ENCODE data around the gene PTPRF. TPM values are rescaled to one million over a fixed set of nuclear protein-coding genes. Genes with fewer than 3 reads are reported as not detected.
"Not testable (repeated sequence)": the region's sequence is repeated elsewhere in the genome, so short reads cannot be mapped to it uniquely, and the experiment has no call there.

Gene PTPRF
- polyA plus RNA-seq, 1 donor from 2014 or later = not detected

DNA sequence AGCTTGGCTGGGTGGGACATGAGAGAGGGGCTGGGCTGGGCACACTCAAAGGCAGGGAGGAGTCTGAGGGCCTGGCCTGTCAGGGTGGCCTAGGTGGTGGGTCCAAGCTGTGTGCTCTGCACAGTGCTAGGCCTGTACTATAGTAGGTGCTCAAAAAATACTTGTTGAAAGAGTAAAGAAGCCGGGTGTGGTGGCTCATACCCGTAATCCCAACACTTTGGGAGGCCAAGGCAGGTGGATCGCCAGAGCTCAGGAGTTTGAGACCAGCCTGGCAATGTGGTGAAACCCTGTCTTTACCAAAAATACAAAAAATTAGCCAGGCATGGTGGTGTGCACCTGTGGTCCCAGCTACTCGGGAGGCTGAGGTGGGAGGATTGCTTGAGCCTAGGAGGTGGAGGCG, 18.7 kb downstream of the PTPRF start:
- not testable (repeated sequence) for H3K9me3 Mint-ChIP-seq, H3K27ac Mint-ChIP-seq, H3K36me3 Mint-ChIP-seq, H3K4me1 Mint-ChIP-seq
- peak overlapping the region in 1 of 4 donors; percentile 87 for H3K4me3 Mint-ChIP-seq
- peaks cover 30% of the 10 kb centered on the region for H3K27me3 Mint-ChIP-seq

DNA sequence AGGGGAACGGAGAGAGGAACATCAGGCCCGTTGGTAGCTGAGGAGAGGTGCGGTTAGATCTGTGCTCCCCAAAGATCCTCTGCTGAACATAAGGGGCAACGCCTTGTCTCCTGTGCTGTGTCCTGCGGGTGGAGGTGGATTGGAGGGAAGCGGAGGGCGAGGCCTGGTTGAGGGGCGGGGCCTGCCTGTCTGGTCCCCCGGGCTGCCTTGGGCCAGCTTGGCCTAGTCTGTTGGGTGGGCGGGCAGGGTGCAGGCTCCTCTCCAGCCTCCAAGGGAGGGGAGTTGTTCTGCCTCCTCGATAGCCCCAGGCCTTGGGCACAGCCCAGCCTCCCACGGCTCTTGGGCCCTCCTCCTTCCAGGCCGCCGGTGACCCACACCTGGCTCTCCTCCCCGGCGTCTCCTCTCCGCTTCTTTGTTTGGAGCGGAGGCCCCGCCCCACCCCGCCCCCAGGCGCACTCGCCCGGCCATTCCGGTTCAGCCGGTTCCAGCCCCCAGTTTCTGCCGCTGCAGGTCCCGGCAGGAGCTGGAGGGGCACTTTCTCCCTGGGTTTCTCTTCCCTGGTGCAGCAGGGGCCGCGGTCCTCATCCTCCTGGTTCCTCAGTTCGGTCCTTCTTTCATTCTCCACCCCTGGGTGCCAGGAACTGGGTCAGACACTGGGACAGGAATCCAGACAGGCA, 19.4 kb downstream of the PTPRF start:
- peaks cover 30% of the 10 kb centered on the region for H3K27me3 Mint-ChIP-seq
- no peak overlapping the region for H3K27ac Mint-ChIP-seq
- peak overlapping the region in 3 of 4 donors; percentile 51 to 87 (median 63) for H3K4me3 Mint-ChIP-seq
- H3K4me1 Mint-ChIP-seq = peaks cover 0 to 11% (median 9%) of the 10 kb centered on the region in 3 donors
- H3K9me3 Mint-ChIP-seq = no peaks in the 10 kb centered on the region
- no peaks in the 10 kb centered on the region for H3K36me3 Mint-ChIP-seq

DNA sequence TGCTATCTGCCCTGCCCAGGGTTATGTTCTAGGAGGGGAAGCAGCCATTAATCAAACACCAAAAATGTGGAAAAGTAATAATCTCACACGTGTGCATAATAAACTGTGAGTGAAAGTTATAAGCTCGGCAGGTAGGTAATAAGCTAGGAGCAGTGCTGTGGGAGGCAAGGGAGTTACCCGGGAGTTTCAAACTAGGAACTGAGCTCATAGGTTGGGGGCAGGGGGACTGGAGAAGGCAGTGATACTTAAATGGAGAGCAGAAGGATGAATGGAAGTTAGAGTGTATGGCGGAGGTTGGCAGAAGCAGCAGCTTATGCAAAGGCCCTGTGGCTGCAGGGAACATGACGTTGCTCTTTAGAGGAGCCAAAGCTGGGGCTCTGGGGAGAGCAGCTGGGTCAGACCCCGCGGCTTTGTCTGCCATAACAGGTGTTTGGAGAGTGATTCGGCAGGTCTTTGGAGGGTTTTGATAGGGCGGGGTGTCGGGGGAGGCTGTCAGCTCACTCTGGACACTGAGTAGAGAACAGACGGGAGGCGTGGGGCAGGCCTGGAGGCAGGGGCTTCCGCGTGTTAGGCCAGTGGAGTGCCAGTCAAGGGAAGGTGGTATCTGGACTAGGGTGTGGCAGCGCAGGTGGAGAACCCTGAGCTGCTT, 20.0 kb downstream of the PTPRF start:
- peaks cover 0 to 11% (median 9%) of the 10 kb centered on the region in 3 donors for H3K4me1 Mint-ChIP-seq
- peaks cover 30% of the 10 kb centered on the region for H3K27me3 Mint-ChIP-seq
- no peak overlapping the region for H3K27ac Mint-ChIP-seq
- H3K9me3 Mint-ChIP-seq = no peaks in the 10 kb centered on the region
- no peaks in the 10 kb centered on the region for H3K36me3 Mint-ChIP-seq
- H3K4me3 Mint-ChIP-seq = peak overlapping the region in 3 of 4 donors; percentile 49 to 87 (median 63)

DNA sequence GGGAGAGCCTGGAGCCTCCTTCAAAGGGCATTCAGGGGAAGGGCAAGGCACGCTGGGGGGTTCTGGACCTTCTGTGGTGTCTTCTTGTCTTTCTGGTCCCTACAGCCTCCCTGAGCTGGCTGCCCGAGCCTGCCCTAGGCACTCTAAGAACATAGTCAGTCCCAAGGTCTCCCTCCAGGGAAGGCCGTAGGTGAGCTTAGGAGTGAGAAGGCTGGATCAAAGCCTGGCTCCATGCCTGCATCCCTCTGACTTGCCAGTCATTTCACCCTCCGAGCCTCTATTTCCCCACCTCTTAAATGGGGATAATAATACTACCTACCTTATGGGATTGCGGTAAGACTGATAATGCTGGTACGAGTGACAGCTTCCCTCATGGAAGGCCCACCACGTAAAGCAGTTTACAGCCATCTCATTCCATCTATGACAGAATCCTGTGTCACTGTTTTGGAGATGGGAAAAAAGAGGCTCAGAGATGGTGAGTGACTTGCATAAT, 20.8 kb downstream of the PTPRF start:
- Mint-ChIP-seq H3K9me3 (no peaks in the 10 kb centered on the region), H3K27me3 (peaks cover 28% of the 10 kb centered on the region), H3K4me3 (peak overlapping the region in 1 of 4 donors; percentile 37), H3K4me1 (peaks cover 0 to 11% (median 9%) of the 10 kb centered on the region in 3 donors), H3K27ac (no peak overlapping the region), H3K36me3 (no peaks in the 10 kb centered on the region)

DNA sequence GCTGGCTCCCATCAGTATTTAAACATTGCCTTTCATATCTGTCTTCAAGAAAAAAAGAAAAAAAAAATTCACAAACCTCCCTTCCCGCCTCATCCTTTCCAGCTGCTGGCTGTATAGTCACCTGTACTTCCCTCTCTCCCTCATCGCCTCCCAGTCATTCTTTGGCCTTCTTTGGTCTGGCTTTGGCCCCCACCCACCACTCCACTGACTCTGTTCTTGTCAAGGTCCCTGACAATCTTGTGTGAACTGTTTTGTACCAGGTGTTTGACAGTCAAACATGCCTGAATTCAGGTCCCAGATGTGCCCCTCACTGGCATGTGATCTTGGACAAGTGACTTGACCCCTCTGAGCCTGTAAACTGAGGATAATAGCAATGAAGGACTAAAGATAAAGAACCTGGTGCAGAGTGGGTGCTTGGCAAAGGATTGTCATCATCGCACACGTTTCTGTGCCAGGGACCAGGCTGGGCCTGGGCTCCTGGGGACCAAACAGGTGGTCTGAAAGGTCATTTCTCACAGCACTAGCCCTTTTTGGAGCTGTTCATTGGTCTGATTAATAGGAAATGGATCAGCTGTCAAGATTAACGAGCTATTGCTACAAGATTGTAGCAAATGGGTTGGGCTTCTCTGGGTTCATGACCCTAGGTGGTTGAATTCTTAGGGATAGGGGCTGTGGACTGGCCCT, 21.5 kb downstream of the PTPRF start:
- H3K36me3 Mint-ChIP-seq = no peaks in the 10 kb centered on the region
- no peak overlapping the region for H3K27ac Mint-ChIP-seq
- H3K27me3 Mint-ChIP-seq = peaks cover 25% of the 10 kb centered on the region
- no peak overlapping the region for H3K4me3 Mint-ChIP-seq
- H3K4me1 Mint-ChIP-seq = peaks cover 0 to 11% (median 9%) of the 10 kb centered on the region in 3 donors
- H3K9me3 Mint-ChIP-seq = no peaks in the 10 kb centered on the region

DNA sequence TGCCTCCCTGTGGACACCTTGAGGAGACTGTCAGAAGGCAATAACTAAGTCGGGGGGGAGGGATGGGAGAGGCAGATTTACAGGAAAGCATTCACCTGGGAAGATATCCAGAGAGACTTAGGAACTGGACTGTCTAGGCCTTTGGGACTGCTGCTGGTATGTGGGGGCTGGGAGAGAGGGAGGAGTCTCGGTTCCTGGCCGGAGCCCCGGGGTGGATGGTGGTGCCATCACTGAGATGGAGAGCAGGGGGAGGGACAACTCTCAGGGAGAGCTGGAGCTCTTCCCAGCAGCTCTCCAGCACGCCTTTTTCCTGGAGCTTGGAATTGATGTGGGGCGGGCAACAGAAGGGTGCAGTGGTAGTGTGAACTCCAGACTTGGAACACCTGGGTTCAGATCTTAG, 22.1 kb downstream of the PTPRF start:
- Mint-ChIP-seq H3K4me1 (peaks cover 0 to 11% (median 9%) of the 10 kb centered on the region in 3 donors), H3K36me3 (no peaks in the 10 kb centered on the region), H3K27me3 (peaks cover 21% of the 10 kb centered on the region), H3K4me3 (no peak overlapping the region), H3K9me3 (no peaks in the 10 kb centered on the region), H3K27ac (no peak overlapping the region)

DNA sequence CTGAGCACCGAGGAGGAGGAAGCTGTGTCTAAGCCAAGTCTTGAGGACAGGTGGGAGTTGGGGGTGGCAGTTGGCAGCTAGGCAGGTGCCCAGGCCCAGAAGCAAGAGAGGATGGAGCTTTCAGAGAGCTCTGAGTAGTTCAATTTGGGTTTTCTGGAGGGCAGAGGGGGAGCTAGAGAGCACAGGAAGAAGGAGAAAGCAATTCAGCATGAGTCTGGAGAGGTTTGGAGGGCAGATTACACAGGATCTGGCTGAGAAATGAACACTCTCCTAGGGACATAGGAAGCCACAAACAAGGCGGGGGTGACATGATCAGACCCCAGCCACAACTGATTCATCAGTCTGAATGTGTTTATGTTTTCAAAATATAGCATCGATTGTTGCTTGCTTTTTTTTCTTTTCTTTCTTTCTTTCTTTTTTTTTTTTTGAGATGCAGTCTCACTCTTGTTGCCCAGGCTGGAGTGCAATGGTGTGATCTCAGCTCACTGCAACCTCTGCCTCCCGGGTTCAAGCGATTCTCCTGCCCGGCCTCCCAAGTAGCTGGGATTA, 23.8 kb downstream of the PTPRF start:
- Mint-ChIP-seq H3K27ac (no peak overlapping the region), H3K36me3 (no peaks in the 10 kb centered on the region), H3K9me3 (no peaks in the 10 kb centered on the region), H3K4me3 (peak overlapping the region in 1 of 4 donors; percentile 30), H3K4me1 (peaks cover 0 to 11% (median 9%) of the 10 kb centered on the region in 3 donors), H3K27me3 (peaks cover 12% of the 10 kb centered on the region)

DNA sequence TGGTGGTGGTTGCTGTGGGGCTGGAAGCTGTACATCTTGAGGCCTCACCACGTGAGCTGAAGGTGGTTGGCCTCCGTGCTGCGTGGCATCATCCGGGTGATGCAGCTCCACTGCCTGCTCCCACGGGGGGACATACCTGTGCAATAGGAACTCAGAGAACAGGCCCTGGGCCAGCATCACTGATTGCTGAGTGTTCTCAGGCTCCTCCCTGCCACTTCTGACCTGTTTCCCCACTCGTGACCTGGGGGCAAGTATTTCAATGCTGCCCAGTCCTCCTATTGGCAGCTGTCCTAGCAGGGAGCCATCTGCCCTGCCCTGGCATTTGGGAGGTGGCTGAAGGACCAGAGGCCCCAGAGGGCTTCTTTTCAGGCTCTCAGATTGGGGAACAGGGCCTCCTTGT, 26.1 kb downstream of the PTPRF start:
- H3K36me3 Mint-ChIP-seq = no peaks in the 10 kb centered on the region
- no peak overlapping the region for H3K27ac Mint-ChIP-seq
- no peaks in the 10 kb centered on the region for H3K9me3 Mint-ChIP-seq
- H3K4me3 Mint-ChIP-seq = no peak overlapping the region
- H3K27me3 Mint-ChIP-seq = peaks cover 3% of the 10 kb centered on the region
- peaks cover 0 to 3% (median 2%) of the 10 kb centered on the region in 3 donors for H3K4me1 Mint-ChIP-seq

DNA sequence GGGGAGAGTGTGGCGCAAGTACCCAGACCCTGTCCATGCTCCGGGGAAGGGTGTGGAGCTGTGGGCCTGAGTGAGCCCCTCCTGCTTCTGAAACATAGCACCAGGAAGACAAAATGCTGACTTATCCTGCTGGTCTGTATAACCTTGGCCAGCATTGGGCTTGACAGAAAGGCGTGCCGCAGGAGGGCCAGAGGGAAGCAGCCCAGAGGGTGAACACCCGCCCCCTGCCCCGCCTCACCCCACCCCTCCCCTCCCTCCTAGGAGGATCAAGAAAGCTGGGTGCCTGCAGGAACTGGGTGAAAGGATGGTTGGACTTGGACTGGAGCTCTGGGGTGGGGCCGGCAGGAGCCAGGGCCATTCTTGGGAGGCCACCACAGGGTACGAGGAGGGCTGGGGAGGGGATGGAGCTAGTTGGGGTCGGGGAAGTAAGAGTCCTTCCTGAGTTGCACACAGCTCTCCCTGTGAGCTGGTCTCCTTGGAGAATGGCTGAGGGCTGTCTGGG, 27.1 kb downstream of the PTPRF start:
- Mint-ChIP-seq H3K27ac (no peak overlapping the region), H3K4me1 (peaks cover 0 to 3% (median 2%) of the 10 kb centered on the region in 3 donors), H3K27me3 (peaks cover 3% of the 10 kb centered on the region), H3K9me3 (no peaks in the 10 kb centered on the region), H3K36me3 (no peaks in the 10 kb centered on the region), H3K4me3 (no peak overlapping the region)

DNA sequence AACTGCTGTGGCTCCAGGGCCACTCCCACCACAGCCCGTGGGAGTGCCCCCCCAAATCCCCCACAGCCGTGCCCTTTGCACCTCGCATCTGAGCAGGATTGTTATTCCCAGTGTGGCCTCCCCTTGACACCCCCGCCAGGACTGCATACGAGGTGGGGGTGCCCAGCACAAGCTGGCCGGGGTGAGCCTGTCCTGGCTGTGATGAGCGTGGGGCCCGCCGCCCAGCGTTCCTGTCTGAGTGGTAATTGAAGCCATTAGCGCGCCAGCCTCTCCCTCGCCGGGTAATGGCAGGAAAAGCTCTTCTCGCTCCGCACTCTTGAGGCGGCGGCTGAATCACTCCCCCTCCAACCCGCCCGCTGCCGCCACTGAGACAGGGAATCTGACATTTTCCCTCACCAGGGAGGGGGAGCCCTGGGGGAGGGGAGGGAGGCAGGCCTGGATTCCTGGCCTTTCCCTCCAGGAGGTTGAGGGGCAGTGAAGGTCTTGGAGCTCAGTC, 27.7 kb downstream of the PTPRF start:
- Mint-ChIP-seq H3K4me1 (peaks cover 0 to 3% (median 2%) of the 10 kb centered on the region in 3 donors), H3K27me3 (peaks cover 6% of the 10 kb centered on the region), H3K9me3 (no peaks in the 10 kb centered on the region), H3K27ac (no peak overlapping the region), H3K4me3 (no peak overlapping the region), H3K36me3 (no peaks in the 10 kb centered on the region)

DNA sequence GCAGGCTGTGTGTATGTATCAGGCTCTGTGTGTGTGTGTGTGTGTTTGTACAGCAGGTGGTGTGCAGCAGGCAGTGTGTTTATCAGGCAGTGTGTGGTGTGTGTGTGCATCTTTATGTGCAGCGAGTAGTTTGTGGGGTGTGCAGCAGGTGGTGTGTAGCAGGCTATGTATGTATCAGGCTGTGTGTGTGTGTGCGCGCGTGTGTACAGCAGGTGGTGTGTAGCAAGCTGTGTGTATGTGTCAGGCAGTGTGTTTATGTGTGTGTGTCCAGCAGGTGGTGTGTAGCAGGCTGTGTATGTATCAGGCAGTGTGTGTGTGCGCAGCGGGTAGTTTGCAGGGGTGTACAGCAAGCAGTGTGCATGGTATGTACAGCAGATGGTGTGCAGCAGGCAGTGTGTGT, 29.0 kb downstream of the PTPRF start:
- Mint-ChIP-seq H3K4me1 (no peaks in the 10 kb centered on the region), H3K9me3 (no peaks in the 10 kb centered on the region), H3K27me3 (peaks cover 4% of the 10 kb centered on the region), H3K27ac (no peak overlapping the region), H3K4me3 (no peak overlapping the region), H3K36me3 (no peaks in the 10 kb centered on the region)

DNA sequence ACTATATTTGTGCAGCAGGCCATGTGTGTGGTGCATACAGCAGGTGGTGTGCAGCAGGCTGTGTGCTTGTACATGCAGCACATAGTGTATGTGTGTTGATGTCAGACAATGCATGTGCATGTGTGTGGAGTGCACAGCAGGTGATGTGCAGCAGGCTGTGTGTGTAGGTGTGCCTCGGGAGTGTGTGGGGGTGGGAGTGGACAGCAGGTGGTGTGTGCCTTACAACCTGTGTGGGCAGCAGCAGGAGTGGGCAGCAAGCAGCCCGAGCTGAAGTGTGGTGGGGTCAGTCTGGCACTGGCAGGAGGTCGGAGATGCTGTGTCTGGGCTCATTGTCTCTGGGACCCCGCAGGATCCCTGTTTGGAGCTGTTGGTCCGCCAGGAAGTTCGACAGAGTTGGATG, 29.6 kb downstream of the PTPRF start:
- no peaks in the 10 kb centered on the region for H3K36me3 Mint-ChIP-seq
- no peak overlapping the region for H3K4me3 Mint-ChIP-seq
- H3K27me3 Mint-ChIP-seq = peaks cover 7% of the 10 kb centered on the region
- no peaks in the 10 kb centered on the region for H3K9me3 Mint-ChIP-seq
- peaks cover 0 to 3% (median 0%) of the 10 kb centered on the region in 3 donors for H3K4me1 Mint-ChIP-seq
- no peak overlapping the region for H3K27ac Mint-ChIP-seq

DNA sequence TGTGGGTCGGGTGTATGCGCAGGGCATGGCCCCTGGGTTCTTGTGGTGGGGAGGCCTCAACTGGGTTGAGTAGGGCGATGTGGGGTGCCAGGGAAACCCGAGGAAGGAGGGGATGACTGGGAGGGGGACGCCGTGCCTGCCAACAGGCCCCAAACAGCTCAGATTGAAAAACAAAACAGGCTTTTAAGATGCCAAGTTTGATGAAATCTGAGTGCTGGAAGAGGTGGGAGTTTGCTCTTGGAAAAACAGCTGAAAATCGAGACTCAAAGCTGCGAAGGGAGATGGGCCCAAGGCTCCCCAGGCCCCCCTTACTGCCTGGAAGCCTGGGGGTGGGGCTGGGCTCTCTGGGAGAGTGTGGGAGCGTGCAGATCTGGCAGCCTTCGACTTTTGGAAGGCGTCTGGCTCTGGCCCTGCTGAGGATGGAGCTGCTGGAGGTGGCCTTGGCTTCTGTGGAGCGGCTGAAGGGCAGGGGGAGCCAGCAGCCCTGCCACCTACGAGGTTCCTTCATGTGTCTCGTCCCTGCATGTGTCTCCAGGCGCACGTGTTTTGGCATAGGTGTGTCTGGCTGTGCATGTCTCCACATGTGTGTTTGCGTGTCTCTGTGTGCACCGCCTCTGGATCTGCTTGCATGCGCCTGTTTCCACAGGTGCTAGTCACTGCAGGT, 33.3 kb downstream of the PTPRF start:
- no peaks in the 10 kb centered on the region for H3K36me3 Mint-ChIP-seq
- H3K27ac Mint-ChIP-seq = no peak overlapping the region
- peaks cover 19% of the 10 kb centered on the region for H3K27me3 Mint-ChIP-seq
- H3K4me3 Mint-ChIP-seq = peak overlapping the region in 1 of 4 donors; percentile 52
- no peaks in the 10 kb centered on the region for H3K9me3 Mint-ChIP-seq
- H3K4me1 Mint-ChIP-seq = peaks cover 1 to 4% (median 4%) of the 10 kb centered on the region in 3 donors

DNA sequence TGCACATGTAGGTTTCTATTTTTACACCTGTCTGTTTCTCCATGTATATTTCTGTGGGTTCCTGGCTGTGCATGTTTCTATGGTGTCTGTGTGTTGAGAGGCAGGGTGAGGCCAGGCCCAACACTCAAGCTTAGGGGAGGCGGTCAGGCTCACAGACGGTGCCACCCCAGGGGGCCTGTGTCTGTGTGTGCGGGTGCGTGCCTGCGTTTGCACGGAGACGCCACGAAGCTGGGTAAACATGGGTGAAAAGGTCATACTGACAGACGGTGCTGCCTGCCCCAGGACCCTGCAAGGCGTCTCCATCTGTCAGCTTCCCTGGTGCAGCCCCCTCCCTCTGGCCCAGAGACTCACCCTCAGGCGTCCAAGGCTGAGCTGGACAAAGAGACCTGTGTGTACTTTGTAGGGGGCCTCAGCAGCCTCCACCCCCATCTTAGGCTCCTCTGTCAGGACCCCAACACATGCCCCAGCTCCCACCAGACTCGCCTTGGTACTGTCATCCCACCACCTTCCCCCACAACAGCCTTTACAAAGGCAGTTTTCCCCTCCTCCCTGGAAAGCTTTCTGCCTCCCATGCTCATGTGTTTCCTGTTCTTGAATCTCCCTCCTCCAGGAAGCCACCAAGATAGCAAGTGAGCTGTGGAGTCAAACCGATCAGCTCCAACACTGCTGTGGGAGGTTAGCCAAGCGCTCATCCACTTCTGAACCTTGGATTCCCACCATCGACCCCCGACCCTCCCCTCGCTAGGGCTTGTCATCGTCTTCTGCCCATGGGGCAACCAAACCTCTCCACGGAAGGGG, 34.1 kb downstream of the PTPRF start:
- Mint-ChIP-seq H3K36me3 (no peaks in the 10 kb centered on the region), H3K9me3 (no peaks in the 10 kb centered on the region), H3K4me1 (peaks cover 1 to 4% (median 4%) of the 10 kb centered on the region in 3 donors), H3K4me3 (peak overlapping the region in 2 of 4 donors; percentile 58 to 74), H3K27me3 (peaks cover 19% of the 10 kb centered on the region), H3K27ac (no peak overlapping the region)
